ENCODE data around the gene OPN4. TPM values are rescaled to one million over a fixed set of nuclear protein-coding genes. Genes with fewer than 3 reads are reported as not detected.

Gene OPN4
- polyA plus RNA-seq, 1 of the 3 experiments (the other 2 are of a cell fraction), result 0.03 TPM

DNA sequence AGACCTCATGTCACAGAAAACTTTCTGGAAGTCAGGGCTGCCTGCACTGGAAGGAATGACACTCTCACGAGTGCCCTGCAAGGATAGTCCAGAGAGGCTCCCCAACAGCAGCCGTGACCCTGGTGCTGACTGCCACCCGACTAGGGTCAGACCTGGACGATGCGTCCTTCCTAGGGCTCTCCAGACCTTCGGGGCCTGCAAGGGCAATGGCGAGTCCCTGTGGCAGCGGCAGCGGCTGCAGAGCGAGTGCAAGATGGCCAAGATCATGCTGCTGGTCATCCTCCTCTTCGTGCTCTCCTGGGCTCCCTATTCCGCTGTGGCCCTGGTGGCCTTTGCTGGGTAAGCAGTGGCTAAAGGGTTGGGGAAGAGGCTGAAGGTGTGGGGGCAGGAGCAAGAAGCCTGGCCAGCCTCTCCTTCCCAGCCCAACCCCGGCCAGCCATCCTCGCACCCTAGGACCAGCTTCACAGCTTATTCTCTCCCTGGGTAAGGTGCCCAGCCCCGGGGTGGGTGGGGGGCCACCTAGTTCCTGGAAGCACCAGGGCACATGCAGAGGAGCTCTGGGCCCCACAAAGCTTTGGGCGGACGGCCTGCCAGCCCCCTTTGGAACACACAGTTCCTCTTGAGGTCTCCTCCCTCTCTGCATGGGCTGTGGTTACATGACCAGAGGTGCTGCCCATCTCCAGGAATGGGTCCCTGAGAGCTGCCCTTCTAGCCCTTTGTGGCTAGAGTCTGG is 5.5 kb downstream of the OPN4 start:
- Histone ChIP-seq H3F3A (replicated peaks; ENCODE audit: insufficient read depth) (no peaks in the 10 kb centered on the region), H3K36me3 (replicated peaks in 1 of 2; ENCODE audit: control insufficient read depth in 1 of 2, insufficient read depth in 2 of 2, low read length in 1 of 2) (no peaks in the 10 kb centered on the region), H3K9me3 (no peaks in the 10 kb centered on the region), H3K27ac (ENCODE audit: low read depth in 2 of 2, low read length in 1 of 2) (no peak overlapping the region), H2AFZ (ENCODE audit: low read depth) (no peak overlapping the region), H3K4me3 (ENCODE audit: low read depth in 2 of 2, low read length in 1 of 2) (no peak overlapping the region), H3K4me2 (no peak overlapping the region), H4K20me1 (ENCODE audit: insufficient read depth) (no peaks in the 10 kb centered on the region), H3K9ac (no peak overlapping the region), H3K79me2 (ENCODE audit: insufficient read depth) (no peaks in the 10 kb centered on the region), H3K9me2 (no peaks in the 10 kb centered on the region), H3K27me3 (ENCODE audit: insufficient read depth) (no peaks in the 10 kb centered on the region), H3K4me1 (ENCODE audit: control insufficient read depth in 1 of 2, insufficient read depth in 2 of 2, low read depth in 1 of 2, low read length in 1 of 2) (peaks cover 0 to 20% of the 10 kb centered on the region in 2 experiments; a peak in 1 of 4 replicates)
- CTCF ChIA-PET, result interaction anchor here (1.4 kb wide), 1 partner anchor 14 kb away, joined by 3 read pairs; no protein-coding TSS in a partner anchor
- DNase-seq, result no peak
- WGBS (ENCODE audit: low lambda C conversion rate), result 94% methylated on average over 13 of the region's 17 CpGs
- TF ChIP-seq FOXM1 (IDR thresholded peaks at IDR 0.05; ENCODE audit: low read depth) (no peak), FOXJ3 (CRISPR knock-in tag; IDR thresholded peaks at IDR 0.05) (no peak), NFIC (IDR thresholded peaks at IDR 0.05; ENCODE audit: borderline replicate concordance) (no peak), GATA2 (CRISPR knock-in tag; IDR thresholded peaks at IDR 0.05) (no peak), RAD21 (IDR thresholded peaks at IDR 0.05; ENCODE audit: low read length) (no peak), SIN3A (IDR thresholded peaks at IDR 0.05; ENCODE audit: borderline replicate concordance, low read depth, low read length) (no peak), TCF12 (IDR thresholded peaks at IDR 0.05) (no peak), EP300 (IDR thresholded peaks at IDR 0.05; ENCODE audit: borderline replicate concordance in 1 of 2, low read depth in 1 of 2, low read length in 1 of 2) (no peak), JUND (IDR thresholded peaks at IDR 0.05) (no peak), NRF1 (IDR thresholded peaks at IDR 0.05; ENCODE audit: low read depth, low read length) (no peak), YY1 (IDR thresholded peaks at IDR 0.05; ENCODE audit: low read depth) (no peak), RFX5 (IDR thresholded peaks at IDR 0.05; ENCODE audit: low read length) (no peak), TEAD4 (IDR thresholded peaks at IDR 0.05; ENCODE audit: borderline replicate concordance, insufficient read depth) (no peak), RXRA (IDR thresholded peaks at IDR 0.05; ENCODE audit: borderline replicate concordance, low read depth) (no peak)
- TF ChIP-seq, protein P1, sequence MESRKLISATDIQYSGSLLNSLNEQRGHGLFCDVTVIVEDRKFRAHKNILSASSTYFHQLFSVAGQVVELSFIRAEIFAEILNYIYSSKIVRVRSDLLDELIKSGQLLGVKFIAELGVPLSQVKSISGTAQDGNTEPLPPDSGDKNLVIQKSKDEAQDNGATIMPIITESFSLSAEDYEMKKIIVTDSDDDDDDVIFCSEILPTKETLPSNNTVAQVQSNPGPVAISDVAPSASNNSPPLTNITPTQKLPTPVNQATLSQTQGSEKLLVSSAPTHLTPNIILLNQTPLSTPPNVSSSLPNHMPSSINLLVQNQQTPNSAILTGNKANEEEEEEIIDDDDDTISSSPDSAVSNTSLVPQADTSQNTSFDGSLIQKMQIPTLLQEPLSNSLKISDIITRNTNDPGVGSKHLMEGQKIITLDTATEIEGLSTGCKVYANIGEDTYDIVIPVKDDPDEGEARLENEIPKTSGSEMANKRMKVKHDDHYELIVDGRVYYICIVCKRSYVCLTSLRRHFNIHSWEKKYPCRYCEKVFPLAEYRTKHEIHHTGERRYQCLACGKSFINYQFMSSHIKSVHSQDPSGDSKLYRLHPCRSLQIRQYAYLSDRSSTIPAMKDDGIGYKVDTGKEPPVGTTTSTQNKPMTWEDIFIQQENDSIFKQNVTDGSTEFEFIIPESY (IDR thresholded peaks at IDR 0.05; ENCODE audit: borderline replicate concordance, low read depth), result no peak
- TF ChIP-seq, protein P2, sequence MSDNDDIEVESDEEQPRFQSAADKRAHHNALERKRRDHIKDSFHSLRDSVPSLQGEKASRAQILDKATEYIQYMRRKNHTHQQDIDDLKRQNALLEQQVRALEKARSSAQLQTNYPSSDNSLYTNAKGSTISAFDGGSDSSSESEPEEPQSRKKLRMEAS (IDR thresholded peaks at IDR 0.05; ENCODE audit: low read depth), result no peak
- TF ChIP-seq, protein P3, sequence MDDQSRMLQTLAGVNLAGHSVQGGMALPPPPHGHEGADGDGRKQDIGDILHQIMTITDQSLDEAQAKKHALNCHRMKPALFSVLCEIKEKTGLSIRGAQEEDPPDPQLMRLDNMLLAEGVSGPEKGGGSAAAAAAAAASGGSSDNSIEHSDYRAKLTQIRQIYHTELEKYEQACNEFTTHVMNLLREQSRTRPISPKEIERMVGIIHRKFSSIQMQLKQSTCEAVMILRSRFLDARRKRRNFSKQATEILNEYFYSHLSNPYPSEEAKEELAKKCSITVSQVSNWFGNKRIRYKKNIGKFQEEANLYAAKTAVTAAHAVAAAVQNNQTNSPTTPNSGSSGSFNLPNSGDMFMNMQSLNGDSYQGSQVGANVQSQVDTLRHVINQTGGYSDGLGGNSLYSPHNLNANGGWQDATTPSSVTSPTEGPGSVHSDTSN (IDR thresholded peaks at IDR 0.05), result no peak
- POLR2A ChIA-PET, result no interaction called here
